IMR-90 (cell line): ENCODE measurements around the gene SDHB. TPM values are rescaled to one million over a fixed set of nuclear protein-coding genes. Genes with fewer than 3 reads are reported as not detected.

ENCODE experiments used
- ATAC-seq: fragments of 200-7000 bp; cut with Tn5 transposase; 2 replicates; pipeline ENCODE4 v1.9.1; 2020; ENCODE audit warnings: low read depth, mild to moderate bottlenecking, moderate library complexity
- BruUV-seq: library from RNA; stranded (reverse); fragments of 400-500 nt; replicated peaks from 2 replicates; lab custom pipeline; 2021; lab: Mats Ljungman, UMichigan
- CTCF ChIA-PET: fragments of 300-600 bp; formaldehyde crosslinking; extraction: SDS; loops from one replicate; lab custom pipeline; 2021; ENCODE audit warnings: antibody characterized with exemption; lab: Yijun Ruan, JAX
- POLR2A ChIA-PET: fragments of 300-600 bp; sonication (Branson Sonifier 250); formaldehyde crosslinking; loops from one replicate; lab custom pipeline; 2022; ENCODE audit warnings: antibody characterized with exemption; ENCODE audit not compliant: unreplicated experiment; lab: Charles Lee
- DNase-seq: peaks from one replicate; pipeline ENCODE4 v3.0.0; 2013
- H2AFZ ChIP-seq: replicated peaks from 2 replicates; pipeline ENCODE3; 2013; ENCODE audit warnings: low read length, mild to moderate bottlenecking; ENCODE audit not compliant: poor library complexity
- H2AK5ac ChIP-seq: 2 replicates; pipeline ENCODE4 v1.6.1; 2013; ENCODE audit warnings: low read depth, low read length, inconsistent platforms
- H2AK9ac ChIP-seq: replicated peaks from 2 replicates; pipeline ENCODE3; 2013; ENCODE audit warnings: mild to moderate bottlenecking, low read depth, low read length, moderate library complexity; ENCODE audit not compliant: poor library complexity
- H2BK120ac ChIP-seq: 2 replicates; pipeline ENCODE4 v1.6.1; 2013; ENCODE audit warnings: low read depth, low read length, inconsistent platforms
- H2BK15ac ChIP-seq: 3 replicates; pipeline ENCODE4 v1.6.1; 2013; ENCODE audit warnings: low read depth, low read length, inconsistent platforms
- H2BK20ac ChIP-seq: 2 replicates; pipeline ENCODE4 v1.6.1; 2013; ENCODE audit warnings: low read depth, mild to moderate bottlenecking, inconsistent platforms, low read length, moderate library complexity
- H2BK5ac ChIP-seq: 2 replicates; pipeline ENCODE4 v1.6.1; 2013; ENCODE audit warnings: mild to moderate bottlenecking, low read depth, low read length, inconsistent platforms; ENCODE audit not compliant: poor library complexity, severe bottlenecking
- H3K14ac ChIP-seq: replicated peaks from 2 replicates; pipeline ENCODE4 v1.6.1; 2013; ENCODE audit warnings: low read depth, low read length, inconsistent platforms
- H3K18ac ChIP-seq: 2 replicates; pipeline ENCODE4 v1.6.1; 2013; ENCODE audit warnings: low read depth, low read length, control low read depth
- H3K23ac ChIP-seq: 2 replicates; pipeline ENCODE4 v1.6.1; 2013; ENCODE audit warnings: low read depth, low read length, inconsistent platforms
- H3K27ac ChIP-seq: 2 replicates; pipeline ENCODE4 v1.5.1; 2013; ENCODE audit warnings: mild to moderate bottlenecking, control low read depth, low read length; ENCODE audit not compliant: insufficient read depth
- H3K27me3 ChIP-seq: 2 replicates; pipeline ENCODE4 v1.6.1; 2013; ENCODE audit warnings: low read length; ENCODE audit not compliant: control insufficient read depth, insufficient read depth
- H3K36me3 ChIP-seq: 2 replicates; pipeline ENCODE4 v1.6.1; 2013; ENCODE audit warnings: low read length, mixed read lengths; ENCODE audit not compliant: control insufficient read depth, insufficient read depth
- H3K4ac ChIP-seq: 2 replicates; pipeline ENCODE4 v1.6.1; 2013; ENCODE audit warnings: low read depth, low read length, inconsistent platforms
- H3K4me1 ChIP-seq: 2 replicates; pipeline ENCODE4 v1.6.1; 2013; ENCODE audit warnings: low read length, mixed read lengths; ENCODE audit not compliant: control insufficient read depth, insufficient read depth
- H3K4me2 ChIP-seq: 2 replicates; pipeline ENCODE4 v1.6.1; 2013; ENCODE audit warnings: low read depth, mild to moderate bottlenecking, control low read depth, low read length, moderate library complexity
- H3K4me3 ChIP-seq: 2 replicates; pipeline ENCODE4 v1.5.1; 2013; ENCODE audit warnings: low read depth, mild to moderate bottlenecking, control low read depth, low read length, moderate library complexity; ENCODE audit not compliant: insufficient read depth
- H3K56ac ChIP-seq: 2 replicates; pipeline ENCODE4 v1.6.1; 2013; ENCODE audit warnings: low read length, inconsistent platforms; ENCODE audit not compliant: insufficient read depth; ENCODE audit errors: extremely low read depth
- H3K79me1 ChIP-seq, 2 experiments: 2 replicates each; pipeline ENCODE4 v1.6.1; 2013; ENCODE audit warnings: low read length in 2 of 2, inconsistent platforms in 1 of 2, low read depth in 1 of 2
- H3K9ac ChIP-seq: 2 replicates; pipeline ENCODE4 v1.6.1; 2013; ENCODE audit warnings: low read depth, low read length, control low read depth
- H3K9me1 ChIP-seq: 2 replicates; pipeline ENCODE4 v1.6.1; 2013; ENCODE audit warnings: low read length, inconsistent platforms; ENCODE audit not compliant: insufficient read depth
- H3K9me3 ChIP-seq: 2 replicates; pipeline ENCODE4 v1.6.1; 2013; ENCODE audit warnings: low read length; ENCODE audit not compliant: control insufficient read depth, insufficient read depth
- H4K20me1 ChIP-seq: 2 replicates; pipeline ENCODE4 v1.6.1; 2013; ENCODE audit warnings: low read length, inconsistent platforms; ENCODE audit not compliant: insufficient read depth
- H4K5ac ChIP-seq: 2 replicates; pipeline ENCODE4 v1.6.1; 2013; ENCODE audit warnings: mild to moderate bottlenecking, low read depth, low read length, control low read depth
- H4K8ac ChIP-seq, 2 experiments: 2 replicates each; pipeline ENCODE4 v1.6.1; 2013; ENCODE audit warnings: low read depth in 2 of 2, low read length in 2 of 2, control low read depth in 1 of 2, inconsistent platforms in 1 of 2
- H4K91ac ChIP-seq: 2 replicates; pipeline ENCODE4 v1.6.1; 2013; ENCODE audit warnings: low read depth, low read length, inconsistent platforms; ENCODE audit not compliant: insufficient read depth
- BHLHE40 ChIP-seq: fragments of 150-350 bp; IDR thresholded peaks from 2 replicates; pipeline ENCODE4 v1.6.1; 2016; ENCODE audit warnings: mild to moderate bottlenecking, low read depth, low read length
- CEBPB ChIP-seq: IDR thresholded peaks from 2 replicates; pipeline ENCODE4 v1.6.1; 2012; ENCODE audit warnings: low read depth, low read length, improper control_type of control experiment
- CHD1 ChIP-seq: IDR thresholded peaks from 2 replicates; pipeline ENCODE4 v1.6.1; 2012; ENCODE audit warnings: low read depth, low read length, improper control_type of control experiment
- MXI1 ChIP-seq: IDR thresholded peaks from 2 replicates; pipeline ENCODE4 v1.6.1; 2012; ENCODE audit warnings: low read depth, mild to moderate bottlenecking, low read length, moderate library complexity, borderline replicate concordance
- NFE2L2 ChIP-seq: fragments of 150-350 bp; IDR thresholded peaks from 2 replicates; pipeline ENCODE4 v1.6.1; 2016; ENCODE audit warnings: low read depth, mild to moderate bottlenecking, low read length
- POLR2A ChIP-seq: IDR thresholded peaks from 2 replicates; pipeline ENCODE4 v1.6.1; 2012; ENCODE audit warnings: mild to moderate bottlenecking, low read depth, low read length
- RAD21 ChIP-seq: IDR thresholded peaks from 2 replicates; pipeline ENCODE4 v1.6.1; 2012; ENCODE audit warnings: low read length, improper control_type of control experiment
- RFX5 ChIP-seq: IDR thresholded peaks from 2 replicates; pipeline ENCODE4 v1.8.0; 2012; ENCODE audit warnings: low read depth, mild to moderate bottlenecking, low read length, moderate library complexity
- WGBS, 2 experiments: methylation state at CpG; one replicate each; pipeline versions ENCODE4 v1.1.5 to v1.1.7; 2013; ENCODE audit warnings: missing lambda C conversion rate in 2 of 2; ENCODE audit not compliant: insufficient read length in 1 of 2; ENCODE audit errors: extremely low coverage in 2 of 2; 5-methylcytosine and 5-hydroxymethylcytosine counted together
- dilution Hi-C: fragments of 300-500 bp; cut with HindIII; formaldehyde crosslinking; loops from one replicate; pipeline ENCODE4 v1.14.3; 2018; ENCODE audit warnings: low sequenced_read_pairs; ENCODE audit not compliant: unreplicated experiment
- in situ Hi-C: fragments of 300-500 bp; cut with MboI; formaldehyde crosslinking; loops from 3 replicates; pipeline ENCODE4 v1.14.3; 2019; ENCODE audit warnings: low sequenced_read_pairs, inconsistent platforms, mixed read lengths
- intact Hi-C: fragments of 100-400 bp; cut with micrococcal nuclease; formaldehyde crosslinking; loops from 2 replicates; pipeline ENCODE4 v1.10.0; 2022
- polyA plus RNA-seq, 3 experiments: library from polyadenylated mRNA; depleted of rRNA; stranded (reverse); fragments of >200 nt; gene quantifications; 2 replicates each; pipeline ENCODE4 v1.2.3, GENCODE V29; 2012; ENCODE audit warnings: low replicate concordance in 1 of 3
- total RNA-seq: library from RNA; depleted of rRNA; stranded (reverse); fragments of >200 nt; gene quantifications from 2 replicates; pipeline ENCODE4 v1.2.3, GENCODE V29; 2012

The SDHB gene
- total and polyA plus RNA-seq, 2 of the 4 experiments (the other 2 are of a cell fraction) = 122 to 206 TPM

DNA sequence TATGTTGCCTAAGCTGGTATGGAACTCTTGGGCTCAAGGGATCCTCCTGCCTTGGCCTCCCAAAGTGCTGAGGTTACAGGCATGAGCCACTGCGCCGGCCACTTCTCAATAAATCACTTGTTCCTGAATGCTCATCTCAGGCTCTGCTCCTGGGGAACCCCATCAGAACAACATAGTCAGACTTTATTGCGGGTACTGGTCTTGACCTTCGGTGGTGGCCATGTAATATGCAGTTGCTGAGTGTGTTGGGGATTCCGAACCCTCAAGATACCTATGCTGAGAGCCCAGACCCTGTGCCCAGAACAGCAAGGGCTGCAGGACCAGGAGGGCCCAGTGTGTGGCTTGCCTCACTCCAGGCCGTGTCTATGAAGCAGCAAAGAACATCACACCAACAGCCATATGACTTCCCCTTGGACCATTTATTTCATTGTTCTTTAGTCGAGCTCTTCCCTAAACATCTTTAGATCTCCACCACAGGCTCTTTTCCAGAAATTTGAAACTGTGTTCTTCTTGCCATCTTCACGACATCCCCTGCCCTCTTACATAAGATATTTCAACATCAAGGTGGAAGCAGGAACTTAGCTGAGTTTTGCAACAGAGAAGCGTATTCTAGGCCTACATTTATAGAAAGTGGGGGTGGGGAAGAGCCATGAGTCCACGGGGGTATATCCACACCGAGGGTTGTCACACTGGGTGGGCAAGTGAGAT lies 12.7 kb upstream of the SDHB start:
- H2BK15ac ChIP-seq = no peak overlapping the region
- no peak overlapping the region for H3K9ac ChIP-seq
- in situ Hi-C loops (no loop called here), dilution Hi-C loops (no loop called here), intact Hi-C loops (no loop called here)
- no peak overlapping the region for H4K5ac ChIP-seq
- no peak overlapping the region for H2BK5ac ChIP-seq
- H3K56ac ChIP-seq = no peak overlapping the region
- H2AK9ac ChIP-seq = no peak overlapping the region
- no peaks in the 10 kb centered on the region for H3K9me1 ChIP-seq
- H4K8ac ChIP-seq = no peak overlapping the region
- H4K20me1 ChIP-seq = no peaks in the 10 kb centered on the region
- no peak overlapping the region for H2BK20ac ChIP-seq
- H3K18ac ChIP-seq = no peak overlapping the region
- no peak overlapping the region for H3K27ac ChIP-seq
- H4K91ac ChIP-seq = no peak overlapping the region
- H2BK120ac ChIP-seq = no peak overlapping the region
- no peak overlapping the region for H2AK5ac ChIP-seq
- DNase-seq (no peak), ATAC-seq (no peak)
- no peaks in the 10 kb centered on the region for H3K36me3 ChIP-seq
- no CpG with 5 or more reads among the region's 11 CpGs for WGBS, 2 experiments
- H2AFZ ChIP-seq = no peak overlapping the region
- H3K4ac ChIP-seq = no peak overlapping the region
- peaks cover 8% of the 10 kb centered on the region for H3K9me3 ChIP-seq
- no peak overlapping the region for H3K23ac ChIP-seq
- TF ChIP-seq CEBPB (no peak), POLR2A (no peak), RFX5 (no peak), BHLHE40 (no peak), CHD1 (no peak), RAD21 (no peak), MXI1 (no peak), NFE2L2 (no peak)
- no peaks in the 10 kb centered on the region for H3K79me1 ChIP-seq
- BruUV-seq = no TSS peak
- H3K27me3 ChIP-seq = peaks cover 20% of the 10 kb centered on the region; the same call in 1 of the 2 replicates
- no peak overlapping the region for H3K4me3 ChIP-seq
- POLR2A ChIA-PET = no interaction called here
- H3K4me2 ChIP-seq = no peak overlapping the region
- CTCF ChIA-PET = no interaction called here
- H3K4me1 ChIP-seq = no peaks in the 10 kb centered on the region
- H3K14ac ChIP-seq = no peak overlapping the region
